NCI-H1092 (cell line): Measurements from ENCODE around the gene ORM2.

Experiments
- DNase-seq: peaks from one replicate; lab custom pipeline; 2025; lab: John Stamatoyannopoulos, UW

The ORM2 gene

DNA sequence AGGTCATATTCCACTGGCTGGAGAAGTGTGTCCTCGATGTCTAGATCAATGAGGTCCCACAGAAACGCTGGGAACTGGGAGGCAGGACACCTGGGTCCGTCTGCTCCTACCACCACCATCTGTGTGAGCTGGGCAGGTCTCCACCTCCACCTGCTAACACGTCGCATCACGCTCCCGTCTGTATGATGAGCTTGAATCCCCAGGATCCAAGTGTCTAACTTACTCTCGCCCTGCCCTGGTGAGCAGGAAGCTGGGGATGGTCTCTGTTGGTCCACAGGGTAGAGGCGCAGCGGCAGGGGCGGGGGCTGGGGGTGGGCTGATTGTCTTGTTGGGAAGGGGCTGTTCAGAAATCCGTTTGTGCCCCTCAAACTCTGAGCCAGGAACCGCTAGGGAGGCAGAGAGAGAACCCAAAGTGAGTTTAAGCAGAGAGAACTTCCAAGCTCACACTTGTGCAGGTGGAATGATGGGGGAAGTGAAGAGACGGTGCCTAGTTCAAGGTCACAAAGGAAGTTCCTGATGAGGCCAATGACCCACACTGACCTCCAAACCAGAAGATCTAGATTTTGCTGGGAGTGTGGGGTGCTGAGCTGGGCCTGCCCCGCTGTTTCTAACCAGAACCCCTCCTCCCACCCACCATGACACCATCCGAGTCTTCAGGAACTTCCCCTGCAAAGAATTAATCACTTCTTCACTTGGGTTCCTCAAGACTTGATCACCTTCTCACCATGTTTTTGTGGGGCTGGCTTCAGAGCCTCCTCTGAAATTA is 21.1 kb downstream of the ORM2 start:
- DNase-seq = no peak

DNA sequence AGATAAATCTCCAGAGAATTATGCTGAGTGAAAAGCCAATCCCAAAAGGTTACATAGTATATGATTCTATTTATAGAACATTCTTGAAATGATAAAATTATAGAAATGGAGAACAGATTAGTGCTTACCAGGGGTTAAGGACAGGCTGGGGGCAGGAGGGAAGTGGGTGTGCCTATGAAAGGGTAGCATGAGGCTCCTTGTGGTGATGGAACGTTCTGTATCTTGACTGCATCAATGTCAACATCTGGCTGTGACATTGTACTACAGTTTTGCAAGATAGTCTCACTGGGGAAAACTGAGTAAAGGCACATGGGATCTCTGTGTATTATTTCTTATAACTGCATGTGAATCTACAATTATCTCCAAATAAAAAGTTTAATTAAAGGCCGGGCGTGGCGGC is 22.3 kb downstream of the ORM2 start:
- no peak for DNase-seq

DNA sequence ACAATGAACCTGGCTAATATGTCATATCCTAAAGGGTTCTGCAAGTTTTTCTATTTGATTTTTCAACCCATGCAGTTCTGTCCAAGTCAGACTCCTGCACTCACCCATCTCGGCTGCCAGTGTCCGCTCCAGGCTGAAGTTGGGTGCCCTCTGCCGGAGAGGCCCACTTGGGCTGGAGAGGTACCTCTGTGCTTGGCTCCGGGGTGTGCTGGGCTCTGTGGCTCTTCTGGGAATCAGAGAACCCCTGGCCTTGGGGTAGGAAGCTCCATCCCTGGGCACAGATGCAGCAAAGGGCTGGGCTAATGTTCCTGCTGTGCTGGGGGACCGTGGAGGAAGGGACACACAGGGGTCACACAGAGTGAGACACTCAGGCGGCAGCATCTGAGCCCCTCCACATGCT is 26.2 kb downstream of the ORM2 start:
- no peak for DNase-seq

GRCh38 chr9:114356792-114357191 is 27.1 kb downstream of the ORM2 start:
- DNase-seq = no peak

DNA sequence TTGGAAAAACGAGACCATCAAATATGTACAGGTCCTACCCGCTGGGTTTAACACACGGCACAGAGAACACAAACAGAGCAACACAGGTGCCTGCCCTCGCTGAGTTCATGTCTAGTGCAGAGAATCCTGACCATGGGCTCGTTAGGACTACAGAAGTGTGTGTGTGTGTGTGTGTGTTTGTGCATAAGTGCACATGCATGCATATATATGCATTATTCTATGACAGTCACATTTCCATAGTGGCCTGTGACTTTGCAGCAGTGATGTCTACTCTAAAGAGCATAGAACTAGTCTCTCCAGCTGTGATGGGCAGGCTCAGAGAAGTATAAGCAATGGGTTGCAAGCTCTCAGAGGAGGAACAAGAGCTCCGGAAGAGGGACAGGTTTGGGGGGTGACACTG is 27.7 kb downstream of the ORM2 start:
- DNase-seq = no peak

DNA sequence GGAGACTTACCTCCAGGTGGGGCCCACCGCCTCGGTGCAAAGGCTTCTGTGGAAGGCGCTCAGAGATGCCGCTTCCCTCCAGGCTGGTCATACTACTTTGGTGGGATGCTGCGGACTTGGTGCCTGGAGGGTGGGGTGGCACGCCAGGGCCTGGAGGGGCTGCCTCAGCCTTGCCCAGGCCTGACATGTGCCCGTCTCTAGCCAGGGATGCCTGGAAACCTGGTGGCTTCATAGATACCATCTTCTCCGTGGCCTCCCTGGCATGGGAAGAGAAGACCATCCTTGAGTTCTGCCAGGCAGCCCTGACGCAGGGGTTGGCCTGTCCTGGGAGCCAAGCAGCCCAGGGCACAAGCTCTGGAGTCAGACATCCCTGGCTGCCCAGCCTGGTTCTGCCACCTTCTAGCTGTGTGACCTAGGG is 28.3 kb downstream of the ORM2 start:
- DNase-seq = no peak

DNA sequence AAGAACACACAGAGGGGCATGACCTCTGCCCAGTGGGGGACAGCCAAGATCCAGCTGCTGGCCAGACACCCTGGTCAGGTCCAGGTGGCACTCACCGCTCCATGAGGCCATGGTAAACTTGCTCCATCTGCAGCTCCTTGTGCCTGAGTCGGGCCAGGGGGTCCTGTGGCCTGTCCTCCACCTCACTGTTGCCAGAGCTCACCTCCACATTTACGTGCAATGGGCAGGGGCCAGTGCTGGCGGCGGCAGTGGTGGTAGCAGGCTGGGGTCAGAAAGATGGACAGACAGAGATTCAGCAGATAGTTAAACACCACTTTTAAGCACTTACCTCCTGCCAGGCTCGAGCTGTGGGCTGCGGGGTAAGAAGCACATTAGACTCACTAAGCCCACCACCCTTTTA is 30.1 kb downstream of the ORM2 start:
- no peak for DNase-seq

GRCh38 chr9:114361542-114361941 is 31.9 kb downstream of the ORM2 start:
- DNase-seq = no peak

- DNase-seq = no peak
Measured at GRCh38 chr9:114362394-114362793, 32.7 kb downstream of the ORM2 start.

DNA sequence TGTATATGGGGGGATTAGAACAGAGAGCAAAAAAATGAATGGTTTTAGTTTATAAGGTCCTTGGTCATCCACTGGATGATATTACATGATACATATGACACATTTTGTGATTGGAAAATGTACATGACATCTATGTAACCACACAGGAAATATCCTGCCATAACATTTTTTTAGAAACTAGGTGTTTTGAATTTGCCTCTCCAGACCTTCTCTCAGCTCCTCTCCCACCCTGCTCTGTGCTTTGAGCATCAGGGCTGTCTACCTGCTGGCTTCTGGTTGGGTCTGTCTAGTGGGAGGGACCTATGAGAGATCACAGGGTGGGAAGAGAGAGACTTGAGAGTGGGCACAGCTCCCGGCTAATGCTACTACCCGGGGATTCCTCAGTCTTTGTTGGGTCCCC is 33.8 kb downstream of the ORM2 start:
- no peak for DNase-seq

GRCh38 chr9:114364134-114365041 is 34.7 kb downstream of the ORM2 start:
- no peak for DNase-seq

DNA sequence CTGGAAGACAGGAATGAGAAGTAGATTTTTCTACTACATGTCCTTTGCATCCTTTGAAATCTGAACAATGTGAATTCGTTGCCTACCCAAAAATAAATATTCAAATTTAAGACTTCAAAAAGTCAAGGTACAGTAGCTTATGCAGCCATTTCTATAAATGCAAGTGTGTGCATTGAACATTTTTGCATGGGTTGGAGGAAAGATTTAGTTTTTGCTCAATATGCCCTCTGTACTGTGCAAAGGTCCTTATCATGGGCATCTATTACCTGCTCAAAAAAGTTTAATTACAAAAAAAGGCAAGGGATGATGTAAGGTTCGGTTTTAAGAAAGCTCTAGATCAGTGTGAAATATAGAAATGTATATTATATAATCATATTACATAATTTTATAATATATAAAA is 35.5 kb downstream of the ORM2 start:
- DNase-seq = no peak

GRCh38 chr9:114366334-114367128 is 36.9 kb downstream of the ORM2 start:
- DNase-seq = no peak

- no peak for DNase-seq
Measured at GRCh38 chr9:114367366-114367765, 37.7 kb downstream of the ORM2 start.

- DNase-seq = no peak
Measured at GRCh38 chr9:114367772-114368569, 38.3 kb downstream of the ORM2 start.

- DNase-seq = no peak
Measured at GRCh38 chr9:114369216-114370130, 39.8 kb downstream of the ORM2 start.

- no peak for DNase-seq
Measured at GRCh38 chr9:114370251-114370967, 40.7 kb downstream of the ORM2 start.

GRCh38 chr9:114370968-114371320 is 41.3 kb downstream of the ORM2 start:
- no peak for DNase-seq

- DNase-seq = no peak
Measured at GRCh38 chr9:114371343-114371944, 41.8 kb downstream of the ORM2 start.
